Naive thymus-derived CD8-positive, alpha-beta T cell (primary cell): ENCODE data around the gene GSG1. TPM values are rescaled to one million over a fixed set of nuclear protein-coding genes. Genes with fewer than 3 reads are reported as not detected.
A peak's percentile ranks its signal among the peaks of the same experiment; 100 is the strongest.

Experiments
- ATAC-seq, 2 donors: fragments of 150-1000 bp; cut with Tn5 transposase in 1 of 2; sonication (Bioruptor Pico), chemical (Tn5 transposase) in 1 of 2; 1 replicate in 1 of 2; 2 replicates in 1 of 2; pipeline ENCODE4 v1.10.0; 2021; ENCODE audit warnings: mild to moderate bottlenecking in 2 of 2, moderate library complexity in 2 of 2
- POLR2A ChIA-PET: fragments of 350-600 bp; sonication (Branson Sonifier 250); formaldehyde crosslinking; loops from one replicate; lab custom pipeline; 2021; ENCODE audit warnings: antibody characterized with exemption; lab: Charles Lee
- DNase-seq, 10 donors: peaks; one replicate each; pipeline versions ENCODE4 v3.0.0 to v3.0.0-alpha.2; 2020 to 2022
- H3K27ac Mint-ChIP-seq, 10 donors: one replicate each; pipeline ENCODE4 v1.8.0; 2020 to 2022; ENCODE audit warnings: mild to moderate bottlenecking in 10 of 10, mixed read lengths in 10 of 10, moderate library complexity in 4 of 10, inconsistent platforms in 1 of 10
- H3K27me3 Mint-ChIP-seq, 5 donors: one replicate each; pipeline ENCODE4 v1.8.0; 2021 to 2022; ENCODE audit warnings: mixed read lengths in 5 of 5
- H3K36me3 Mint-ChIP-seq, 3 donors: one replicate each; pipeline ENCODE4 v1.8.0; 2020 to 2022; ENCODE audit warnings: mixed read lengths in 3 of 3, mild to moderate bottlenecking in 2 of 3, inconsistent platforms in 1 of 3
- H3K4me1 Mint-ChIP-seq, 4 donors: one replicate each; pipeline ENCODE4 v1.8.0; 2021 to 2022; ENCODE audit warnings: mixed read lengths in 4 of 4
- H3K4me3 Mint-ChIP-seq, 10 donors: one replicate each; pipeline ENCODE4 v1.8.0; 2020 to 2022; ENCODE audit warnings: mild to moderate bottlenecking in 10 of 10, mixed read lengths in 10 of 10, moderate library complexity in 6 of 10, inconsistent platforms in 1 of 10
- H3K9me3 Mint-ChIP-seq, 9 donors: one replicate each; pipeline ENCODE4 v1.8.0; 2020 to 2022; ENCODE audit warnings: mixed read lengths in 9 of 9, mild to moderate bottlenecking in 3 of 9, inconsistent platforms in 1 of 9, moderate library complexity in 1 of 9
- polyA plus RNA-seq, 3 donors: library from polyadenylated mRNA; unstranded; fragments of 300-500 nt; fragmentation: Illumina TruSeq; gene quantifications; one replicate each; pipeline ENCODE4 v1.2.3, GENCODE V29; 2021
- total RNA-seq, 8 experiments: library from RNA in 2 of 8; stranded (reverse) in 2 of 8; gene quantifications; one replicate each; pipeline ENCODE4 v1.2.3 and lab custom pipeline; 2021 to 2026

Gene GSG1
- total RNA-seq: not detected
- under 1 TPM in 1 of 3 donors, not detected in 2; 0.21 TPM for polyA plus RNA-seq
- 0 reads per million in 6 experiments for total RNA-seq (lab: John Stamatoyannopoulos, UW)

DNA sequence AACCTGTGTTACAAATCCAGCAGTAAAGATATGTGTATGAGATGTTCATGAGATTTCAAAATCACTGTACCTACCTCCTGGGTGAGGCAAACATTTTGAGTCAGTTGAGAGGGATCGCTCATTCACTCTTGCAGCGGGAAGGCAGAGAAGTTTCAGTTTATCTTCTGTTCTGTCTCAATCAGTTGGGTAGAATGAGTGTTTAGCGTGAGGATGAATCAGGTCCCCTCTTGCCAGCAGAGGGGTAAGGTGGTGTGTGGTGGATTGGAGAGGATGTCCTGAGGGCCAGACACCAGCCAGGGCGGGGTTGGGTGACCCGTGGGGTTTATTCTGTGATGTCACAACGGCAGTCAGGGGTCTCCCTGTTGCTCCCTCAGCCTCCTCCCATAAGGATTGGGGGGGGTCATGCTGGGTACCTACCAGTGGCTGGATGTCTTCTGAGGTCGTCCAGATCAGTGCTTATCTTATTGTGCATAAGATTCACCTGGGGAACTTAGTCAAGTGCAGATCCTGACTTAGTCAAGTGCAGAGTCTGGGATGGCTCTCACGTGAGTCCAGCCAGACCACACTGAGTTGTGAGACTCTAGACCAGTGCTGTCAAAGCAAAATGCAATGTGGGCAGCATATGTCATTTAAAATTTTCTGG, at the start of gene GSG1:
GSG1 (minus strand) TSS at position 277 of the 643 bp plus-strand sequence; CDS start at position 122, 155 bp downstream.
- H3K4me1 Mint-ChIP-seq: peaks cover 15 to 46% (median 37%) of the 10 kb centered on the region in 4 donors
- no peaks in the 10 kb centered on the region for H3K27me3 Mint-ChIP-seq
- peak within 1 kb of the TSS in 9 of 10 donors; percentile 49 to 86 (median 79) for H3K4me3 Mint-ChIP-seq
- H3K27ac Mint-ChIP-seq: peak within 1 kb of the TSS; percentile 91 to 98 (median 98)
- H3K9me3 Mint-ChIP-seq: peaks cover 0 to 4% (median 0%) of the 10 kb centered on the region in 9 donors
- no peak for ATAC-seq
- POLR2A ChIA-PET: no interaction called here
- H3K36me3 Mint-ChIP-seq: no peaks in the 10 kb centered on the region
- DNase-seq: no peak

DNA sequence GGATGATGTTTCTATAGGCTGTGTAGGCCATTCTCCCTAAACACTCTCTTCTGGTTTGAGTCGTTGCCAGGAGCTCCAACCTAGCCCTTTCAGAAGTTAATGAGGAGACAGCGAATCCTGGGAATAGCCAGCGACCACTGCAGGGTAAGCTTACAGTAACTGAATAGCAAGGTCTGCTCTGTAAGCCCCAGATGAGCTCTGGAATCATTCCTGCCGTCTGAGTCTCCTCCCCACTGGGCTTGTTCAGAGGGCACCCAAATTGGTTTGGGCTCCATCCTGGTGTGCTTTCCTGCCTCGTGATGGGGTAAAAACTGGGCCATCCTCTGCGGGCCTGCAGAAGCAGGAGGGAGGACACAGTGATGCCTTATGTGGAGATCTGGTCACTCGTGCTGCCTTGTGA, 49.7 kb upstream of the GSG1 start:
- no peaks in the 10 kb centered on the region for H3K36me3 Mint-ChIP-seq
- H3K4me3 Mint-ChIP-seq: no peak overlapping the region
- no peak for DNase-seq
- ATAC-seq: no peak
- H3K27ac Mint-ChIP-seq: no peak overlapping the region
- POLR2A ChIA-PET: no interaction called here
- peaks cover 0 to 3% (median 0%) of the 10 kb centered on the region in 5 donors for H3K27me3 Mint-ChIP-seq
- no peaks in the 10 kb centered on the region for H3K9me3 Mint-ChIP-seq
- H3K4me1 Mint-ChIP-seq: peaks cover 0 to 11% (median 0%) of the 10 kb centered on the region in 4 donors

DNA sequence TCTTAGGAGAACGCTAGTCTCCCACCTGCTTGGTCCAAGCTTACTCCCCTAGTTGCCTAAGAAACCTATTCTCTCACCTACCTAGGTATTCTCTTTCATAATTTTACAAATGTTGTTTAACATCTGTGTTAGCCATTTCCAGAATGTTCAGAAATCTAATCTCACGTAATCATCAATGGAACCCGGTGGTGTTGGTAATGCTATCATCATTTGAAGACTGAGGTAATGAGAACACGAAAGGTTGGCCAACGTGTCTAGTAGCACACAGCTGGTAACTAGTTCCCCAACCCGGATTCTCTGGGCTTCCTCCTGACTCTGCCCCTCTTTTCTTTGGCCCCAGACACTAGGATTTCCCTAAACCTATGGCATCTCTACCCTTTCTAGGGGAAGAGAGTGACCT, 49.3 kb upstream of the GSG1 start:
- H3K27me3 Mint-ChIP-seq: peaks cover 0 to 3% (median 0%) of the 10 kb centered on the region in 5 donors
- H3K4me3 Mint-ChIP-seq: no peak overlapping the region
- DNase-seq: no peak
- no peak for ATAC-seq
- H3K36me3 Mint-ChIP-seq: no peaks in the 10 kb centered on the region
- no peaks in the 10 kb centered on the region for H3K9me3 Mint-ChIP-seq
- POLR2A ChIA-PET: no interaction called here
- peaks cover 0 to 11% (median 0%) of the 10 kb centered on the region in 4 donors for H3K4me1 Mint-ChIP-seq
- H3K27ac Mint-ChIP-seq: no peak overlapping the region

DNA sequence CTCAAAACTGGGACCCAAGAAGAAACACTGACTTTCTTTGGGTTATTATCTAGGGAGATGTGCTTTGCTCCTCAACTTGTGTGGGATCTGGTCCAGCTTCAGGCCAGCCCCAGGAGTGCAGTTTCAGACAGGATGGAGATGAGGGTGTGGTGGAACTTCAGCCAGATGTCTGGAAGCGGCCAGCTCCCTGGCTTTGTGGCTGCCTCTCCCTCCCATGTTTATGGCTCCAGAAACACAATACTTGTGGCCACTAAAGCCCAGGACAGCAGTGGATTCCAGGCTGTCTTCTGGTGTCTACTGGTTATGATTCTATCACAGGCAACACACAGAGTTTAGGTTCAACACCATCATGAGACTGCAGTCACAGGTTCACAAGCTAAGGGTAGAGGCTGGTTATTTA, 48.8 kb upstream of the GSG1 start:
- H3K36me3 Mint-ChIP-seq: no peaks in the 10 kb centered on the region

DNA sequence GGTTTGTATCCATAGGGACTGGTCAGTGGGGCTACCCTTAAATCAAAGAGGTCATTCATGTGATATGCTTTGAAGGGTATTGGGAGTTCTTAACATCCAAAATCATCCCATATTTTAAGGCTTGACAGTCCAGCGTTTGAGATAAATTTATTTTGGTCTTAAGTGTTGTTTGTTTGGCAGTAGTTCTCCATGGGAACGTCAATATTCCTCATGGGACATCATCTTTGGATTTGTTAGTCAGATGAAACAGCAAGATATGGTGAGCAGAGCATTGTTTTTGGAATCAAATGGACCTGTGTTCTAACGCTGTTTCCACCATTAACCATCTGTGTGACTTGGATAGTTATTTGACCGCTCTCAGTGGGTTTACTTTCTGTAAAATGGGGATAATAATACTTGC, 45.9 kb upstream of the GSG1 start:
- DNase-seq (no peak), ATAC-seq (no peak)
- Mint-ChIP-seq H3K27me3 (no peaks in the 10 kb centered on the region), H3K4me3 (no peak overlapping the region), H3K9me3 (no peaks in the 10 kb centered on the region), H3K27ac (no peak overlapping the region), H3K36me3 (no peaks in the 10 kb centered on the region), H3K4me1 (peaks cover 7 to 18% (median 11%) of the 10 kb centered on the region in 4 donors)
- POLR2A ChIA-PET: no interaction called here

More for the DNA sequence above, 48.8 kb upstream of the GSG1 start:
- Mint-ChIP-seq H3K9me3 (no peaks in the 10 kb centered on the region), H3K27ac (no peak overlapping the region), H3K4me3 (no peak overlapping the region), H3K27me3 (no peaks in the 10 kb centered on the region), H3K4me1 (peaks cover 0 to 11% (median 0%) of the 10 kb centered on the region in 4 donors)
- POLR2A ChIA-PET: no interaction called here
- ATAC-seq (no peak), DNase-seq (no peak)

DNA sequence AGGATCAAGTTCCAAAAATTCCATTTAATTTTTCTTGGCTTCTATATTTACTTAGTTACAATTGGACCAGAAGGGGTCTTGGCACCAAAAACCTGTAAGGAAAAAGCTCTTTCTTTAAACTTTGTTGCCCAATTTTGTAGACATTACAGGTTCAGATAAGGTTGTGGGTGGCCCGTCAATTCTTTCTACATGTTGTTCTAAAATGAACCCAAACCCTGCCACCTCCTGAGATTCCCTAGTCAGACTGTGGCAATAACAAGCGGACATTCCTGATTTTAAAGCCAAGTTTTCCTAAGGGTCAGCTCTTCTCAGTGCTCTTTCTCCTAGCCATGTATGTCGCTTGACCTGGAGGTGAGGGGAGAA, 45.0 kb upstream of the GSG1 start:
- POLR2A ChIA-PET: no interaction called here
- H3K4me1 Mint-ChIP-seq: peaks cover 13 to 21% (median 19%) of the 10 kb centered on the region in 4 donors
- no peak overlapping the region for H3K4me3 Mint-ChIP-seq
- no peak for ATAC-seq
- H3K27me3 Mint-ChIP-seq: no peaks in the 10 kb centered on the region
- H3K36me3 Mint-ChIP-seq: no peaks in the 10 kb centered on the region
- no peak overlapping the region for H3K27ac Mint-ChIP-seq
- no peaks in the 10 kb centered on the region for H3K9me3 Mint-ChIP-seq
- DNase-seq: no peak

DNA sequence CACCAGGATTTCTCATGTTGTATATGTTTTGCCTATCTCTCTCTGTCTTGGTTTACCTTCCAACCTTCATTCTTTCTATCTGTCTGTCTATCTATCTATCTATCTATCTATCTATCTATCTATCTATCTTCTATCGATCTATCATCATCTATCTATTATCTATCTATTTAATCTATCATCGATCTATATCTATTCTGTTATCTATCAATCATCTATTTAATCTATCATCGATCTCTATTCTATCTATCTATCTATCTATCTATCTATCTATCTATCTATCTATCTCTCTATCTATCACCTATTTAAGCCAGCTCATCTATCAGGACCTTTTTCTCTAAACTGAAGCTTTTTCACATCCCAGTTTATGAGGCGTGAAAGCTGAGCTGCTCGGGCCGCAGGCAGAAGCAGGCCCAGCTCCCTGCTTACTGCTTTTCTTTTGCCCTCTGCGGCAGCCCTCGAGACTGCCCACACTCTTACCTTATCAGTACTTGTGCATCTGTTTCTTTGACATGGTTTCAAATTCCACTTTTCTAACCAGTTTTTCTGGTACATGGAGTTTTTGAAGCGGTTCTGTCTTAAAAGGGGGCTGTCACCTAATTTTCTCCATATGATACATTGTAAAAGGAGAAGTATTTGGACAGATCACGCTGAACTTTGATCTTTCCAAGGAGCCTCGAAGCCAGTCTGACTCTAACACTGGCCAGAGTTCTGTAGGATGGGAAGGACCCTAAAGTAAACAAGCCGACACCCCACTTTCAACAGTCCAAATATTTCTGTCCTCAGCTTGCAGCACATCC, 44.4 kb upstream of the GSG1 start:
- Mint-ChIP-seq H3K4me3 (no peak overlapping the region), H3K4me1 (peaks cover 13 to 21% (median 19%) of the 10 kb centered on the region in 4 donors), H3K27me3 (no peaks in the 10 kb centered on the region), H3K36me3 (no peaks in the 10 kb centered on the region), H3K27ac (no peak overlapping the region), H3K9me3 (no peaks in the 10 kb centered on the region)
- ATAC-seq (no peak), DNase-seq (no peak)
- POLR2A ChIA-PET: no interaction called here

DNA sequence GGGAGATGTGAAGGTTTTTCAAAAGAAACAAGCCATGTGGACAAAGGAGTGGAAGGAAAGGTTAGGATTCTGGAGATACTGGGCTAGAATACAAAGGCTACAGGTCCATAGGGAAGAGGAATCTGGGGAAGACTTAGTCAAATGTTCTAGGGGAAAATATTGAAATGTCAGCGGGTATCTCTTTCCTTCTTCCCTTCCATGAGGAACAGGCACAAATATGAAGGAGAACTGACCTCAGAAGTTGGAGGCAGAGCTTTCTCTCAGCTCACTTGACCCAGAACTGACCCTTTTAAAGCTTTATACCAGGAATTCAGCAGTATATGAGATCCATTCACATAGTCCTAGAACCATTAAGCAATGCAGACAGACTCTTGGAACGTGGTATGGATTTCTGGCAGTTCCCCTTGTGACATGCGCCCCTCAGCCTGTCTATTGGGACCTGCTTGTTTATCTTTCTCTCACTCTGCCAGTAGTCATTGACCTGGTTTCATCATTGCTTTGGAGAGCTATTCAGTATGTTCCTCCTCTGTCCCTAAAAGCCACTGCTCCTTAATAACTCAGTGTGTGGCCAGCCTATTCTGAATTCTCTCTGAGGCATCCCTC, 43.0 kb upstream of the GSG1 start:
- H3K27me3 Mint-ChIP-seq: no peaks in the 10 kb centered on the region
- H3K4me1 Mint-ChIP-seq: peaks cover 13 to 21% (median 19%) of the 10 kb centered on the region in 4 donors
- H3K27ac Mint-ChIP-seq: no peak overlapping the region
- no peak for DNase-seq
- POLR2A ChIA-PET: no interaction called here
- no peaks in the 10 kb centered on the region for H3K9me3 Mint-ChIP-seq
- no peaks in the 10 kb centered on the region for H3K36me3 Mint-ChIP-seq
- no peak overlapping the region for H3K4me3 Mint-ChIP-seq
- ATAC-seq: no peak

DNA sequence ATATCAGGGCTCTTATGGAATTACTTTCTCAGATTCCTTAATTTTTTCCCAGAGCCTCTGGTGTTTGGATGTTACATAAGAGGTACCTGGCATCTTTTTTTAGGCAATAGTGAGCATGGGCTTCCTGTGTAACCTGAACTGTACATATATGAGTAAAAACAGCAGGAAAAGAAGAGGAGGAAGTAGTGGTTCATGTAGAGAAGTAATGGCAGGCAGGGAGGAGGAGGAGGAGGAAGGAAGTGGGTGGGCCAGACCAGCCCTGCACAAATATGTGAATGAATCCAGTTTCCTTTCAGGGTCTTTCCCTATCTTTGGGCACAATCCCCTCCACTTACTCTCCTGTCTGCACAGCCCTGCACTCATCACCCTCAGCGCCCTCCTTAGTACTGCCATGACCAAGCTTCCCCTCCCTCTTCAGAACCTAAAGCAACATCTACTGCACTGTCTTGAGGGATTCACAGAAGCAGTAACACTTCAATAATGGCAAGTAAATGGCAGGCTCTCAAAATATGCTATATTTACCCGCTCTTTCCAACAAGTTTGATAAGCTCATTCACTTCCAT, 40.9 kb upstream of the GSG1 start:
- ATAC-seq: peak; percentile 64 to 68
- POLR2A ChIA-PET: no interaction called here
- no peaks in the 10 kb centered on the region for H3K9me3 Mint-ChIP-seq
- H3K27ac Mint-ChIP-seq: peak overlapping the region in 9 of 10 donors; percentile 8 to 59 (median 49)
- no peaks in the 10 kb centered on the region for H3K36me3 Mint-ChIP-seq
- peak in 2 of 10 donors; percentile 5 to 8 for DNase-seq
- H3K4me1 Mint-ChIP-seq: peaks cover 13 to 21% (median 19%) of the 10 kb centered on the region in 4 donors
- peak overlapping the region in 6 of 10 donors; percentile 19 to 58 (median 36) for H3K4me3 Mint-ChIP-seq
- no peaks in the 10 kb centered on the region for H3K27me3 Mint-ChIP-seq

DNA sequence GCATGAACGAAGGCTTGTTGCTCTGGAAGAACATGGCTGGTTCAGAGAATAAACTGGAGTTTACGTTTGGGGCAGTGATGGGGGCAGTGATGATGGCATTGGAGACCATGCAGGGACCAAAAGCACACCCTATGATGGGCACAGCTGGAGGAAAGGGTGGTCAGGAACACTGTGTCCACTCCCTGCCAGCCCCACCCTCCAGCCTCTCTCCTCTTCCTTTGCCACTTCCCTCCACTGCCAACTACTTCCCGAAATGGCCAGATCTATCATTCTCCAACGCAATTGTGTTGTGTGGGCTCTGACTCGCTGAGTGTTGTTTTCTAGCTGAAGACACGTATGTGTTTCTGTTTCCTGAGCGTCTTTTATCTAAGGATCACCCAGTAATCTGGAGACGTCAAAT, 39.3 kb upstream of the GSG1 start:
- no peak overlapping the region for H3K4me3 Mint-ChIP-seq
- no peak for ATAC-seq

DNA sequence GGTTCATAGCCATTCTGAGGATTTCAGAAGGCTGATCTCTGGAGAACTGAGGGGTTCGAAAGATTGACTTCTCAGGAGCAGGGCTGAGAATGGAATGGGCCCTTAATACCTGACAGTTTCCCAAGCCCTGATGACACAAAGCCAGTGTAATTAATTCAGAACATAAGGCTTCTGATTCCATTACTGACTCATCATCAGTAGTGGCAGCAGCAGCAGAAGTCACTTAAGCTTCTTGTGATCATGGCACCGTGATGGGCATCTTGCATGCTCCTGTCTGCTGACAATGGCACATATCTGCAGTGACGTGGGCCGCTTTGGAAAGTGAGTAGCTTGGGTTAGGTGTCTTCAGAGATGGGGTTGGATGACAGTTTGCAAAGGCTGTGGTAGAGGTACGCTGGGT, 38.2 kb upstream of the GSG1 start:
- POLR2A ChIA-PET: no interaction called here

More for the DNA sequence above, 39.3 kb upstream of the GSG1 start:
- Mint-ChIP-seq H3K27me3 (no peaks in the 10 kb centered on the region), H3K4me1 (peaks cover 13 to 21% (median 19%) of the 10 kb centered on the region in 4 donors), H3K9me3 (no peaks in the 10 kb centered on the region), H3K27ac (no peak overlapping the region), H3K36me3 (no peaks in the 10 kb centered on the region)
- no peak for DNase-seq
- POLR2A ChIA-PET: no interaction called here

DNA sequence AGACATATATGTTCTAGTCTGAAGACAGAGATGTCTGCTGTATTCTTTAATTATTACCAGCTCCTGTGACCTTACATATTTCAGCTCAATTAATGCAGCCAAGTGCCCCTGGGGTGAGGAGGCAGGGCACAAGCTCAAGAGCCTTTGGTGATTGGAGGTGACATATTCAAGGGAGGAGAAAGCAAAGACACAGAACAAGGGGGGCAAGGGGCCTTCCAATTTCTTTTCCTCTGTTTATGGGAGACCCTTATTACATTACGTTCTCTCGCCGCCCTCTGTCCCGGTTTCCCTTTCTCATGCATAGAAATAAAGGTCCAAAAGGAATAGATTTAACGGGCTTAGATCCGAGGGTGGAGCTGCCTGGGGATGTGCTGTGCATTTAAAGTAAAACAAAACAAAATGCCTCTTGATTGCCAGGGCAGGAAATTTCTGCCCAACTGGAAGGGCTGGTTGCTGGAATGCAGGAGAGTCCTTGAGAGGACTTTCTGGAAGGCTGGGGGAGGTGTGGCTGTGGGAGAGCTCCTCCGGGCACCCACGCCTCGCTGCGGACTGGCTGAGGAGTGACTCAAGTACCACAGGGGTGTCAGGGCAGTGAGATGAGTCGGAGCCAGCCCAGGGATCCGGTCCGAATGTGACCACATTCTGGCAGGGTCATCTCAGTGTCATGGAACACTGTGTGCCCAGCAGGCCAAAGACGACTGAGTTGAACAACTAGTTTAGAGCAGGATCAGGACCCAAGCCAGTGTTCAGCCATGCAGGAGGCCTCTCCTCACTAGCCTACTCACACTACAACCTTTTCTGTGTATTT, 32.1 kb upstream of the GSG1 start:
- POLR2A ChIA-PET: no interaction called here
- Mint-ChIP-seq H3K9me3 (no peaks in the 10 kb centered on the region), H3K27ac (peak overlapping the region in 1 of 10 donors; percentile 29), H3K4me1 (no peaks in the 10 kb centered on the region), H3K4me3 (no peak overlapping the region), H3K36me3 (no peaks in the 10 kb centered on the region), H3K27me3 (peaks cover 0 to 8% (median 5%) of the 10 kb centered on the region in 5 donors)
- DNase-seq (no peak), ATAC-seq (no peak)

More for the DNA sequence above, 38.2 kb upstream of the GSG1 start:
- Mint-ChIP-seq H3K9me3 (no peaks in the 10 kb centered on the region), H3K36me3 (no peaks in the 10 kb centered on the region), H3K4me3 (no peak overlapping the region), H3K4me1 (peaks cover 13 to 21% (median 19%) of the 10 kb centered on the region in 4 donors), H3K27me3 (no peaks in the 10 kb centered on the region), H3K27ac (no peak overlapping the region)
- no peak for ATAC-seq
- DNase-seq: no peak
